Neural crest cell (in vitro differentiated cells): ENCODE results near the gene PPL. TPM values are rescaled to one million over a fixed set of nuclear protein-coding genes. Genes with fewer than 3 reads are reported as not detected.

Experiments used
- DNase-seq: peaks from one replicate; pipeline ENCODE4 v3.0.0; 2021; ENCODE audit warnings: low read depth, mixed read lengths, low spot score
- H3K27ac Mint-ChIP-seq: one replicate; pipeline ENCODE4 v1.8.0; 2021; ENCODE audit warnings: mild to moderate bottlenecking, mixed read lengths; ENCODE audit not compliant: unreplicated experiment
- H3K27me3 Mint-ChIP-seq: 2 replicates; pipeline ENCODE4 v1.8.0; 2021; ENCODE audit warnings: low read depth, mild to moderate bottlenecking, mixed read lengths
- H3K36me3 Mint-ChIP-seq: 2 replicates; pipeline ENCODE4 v1.8.0; 2021; ENCODE audit warnings: low read depth, mild to moderate bottlenecking, mixed read lengths
- H3K4me1 Mint-ChIP-seq: 2 replicates; pipeline ENCODE4 v1.8.0; 2021; ENCODE audit warnings: mixed read lengths
- H3K4me3 Mint-ChIP-seq: one replicate; pipeline ENCODE4 v1.8.0; 2021; ENCODE audit warnings: mild to moderate bottlenecking, mixed read lengths
- H3K9me3 Mint-ChIP-seq: 2 replicates; pipeline ENCODE4 v1.8.0; 2021; ENCODE audit warnings: mixed read lengths
- CTCF ChIP-seq: fragments of 200-600 bp; sonication (generic); conservative IDR thresholded peaks from 2 replicates; pipeline ENCODE4 v1.5.0; 2021; ENCODE audit warnings: antibody characterized with exemption, mild to moderate bottlenecking
- total RNA-seq: library from RNA; stranded (reverse); gene quantifications from 2 replicates; pipeline ENCODE4 v1.2.1, GENCODE V29; 2021

The PPL gene
- total RNA-seq, 1 donor from 2014 or later: 0.26 TPM

- no peak for TF ChIP-seq CTCF
- Mint-ChIP-seq H3K9me3 (no peaks in the 10 kb centered on the region), H3K4me1 (no peaks in the 10 kb centered on the region), H3K36me3 (peaks cover 16% of the 10 kb centered on the region), H3K27me3 (no peaks in the 10 kb centered on the region), H3K27ac (no peak overlapping the region), H3K4me3 (no peak overlapping the region)
- DNase-seq: no peak
Observed at GRCh38 chr16:4884972-4885874, 51.7 kb downstream of the PPL start.

GRCh38 chr16:4884209-4884608 is 52.7 kb downstream of the PPL start:
- H3K27me3 Mint-ChIP-seq: no peaks in the 10 kb centered on the region
- no peak for TF ChIP-seq CTCF
- H3K36me3 Mint-ChIP-seq: peaks cover 18% of the 10 kb centered on the region
- no peak for DNase-seq
- H3K9me3 Mint-ChIP-seq: no peaks in the 10 kb centered on the region
- H3K4me3 Mint-ChIP-seq: no peak overlapping the region
- no peaks in the 10 kb centered on the region for H3K4me1 Mint-ChIP-seq
- no peak overlapping the region for H3K27ac Mint-ChIP-seq

- no peaks in the 10 kb centered on the region for H3K27me3 Mint-ChIP-seq
- H3K27ac Mint-ChIP-seq: no peak overlapping the region
- H3K4me3 Mint-ChIP-seq: no peak overlapping the region
- no peaks in the 10 kb centered on the region for H3K4me1 Mint-ChIP-seq
- TF ChIP-seq CTCF: no peak
- DNase-seq: no peak
- H3K36me3 Mint-ChIP-seq: peaks cover 18% of the 10 kb centered on the region
- H3K9me3 Mint-ChIP-seq: no peaks in the 10 kb centered on the region
Observed at GRCh38 chr16:4883501-4883900, 53.4 kb downstream of the PPL start.

GRCh38 chr16:4882633-4883285 is 54.2 kb downstream of the PPL start:
- Mint-ChIP-seq H3K36me3 (peaks cover 18% of the 10 kb centered on the region), H3K4me1 (no peaks in the 10 kb centered on the region), H3K4me3 (no peak overlapping the region)

More at GRCh38 chr16:4882633-4883285, 54.2 kb downstream of the PPL start:
- no peak overlapping the region for H3K27ac Mint-ChIP-seq
- no peak for TF ChIP-seq CTCF
- H3K27me3 Mint-ChIP-seq: no peaks in the 10 kb centered on the region
- no peaks in the 10 kb centered on the region for H3K9me3 Mint-ChIP-seq
- DNase-seq: no peak
